Small intestine (tissue), 4 donors: Measurements from ENCODE around the gene MLH3. TPM values are rescaled to one million over a fixed set of nuclear protein-coding genes. Genes with fewer than 3 reads are reported as not detected.

Experiments used
- polyA plus RNA-seq, 4 donors: library from polyadenylated mRNA; stranded (reverse) in 3 of 4; unstranded in 1 of 4; fragments of 200-250 nt in 3 of 4; fragments of 120-200 nt in 1 of 4; gene quantifications; one replicate each; pipeline versions ENCODE4 v1.2.1 to v1.2.3, GENCODE V29; 2013
- donor health status: healthy with polysubstance abuse.
- donor health status: Bipolar disorder and iron deficiency.
- donor health status: healthy.

Gene MLH3
- polyA plus RNA-seq, 4 donors, result 13.9 to 23.7 (median 17.6) TPM

Other genes starting within 250 kb of the MLH3 start
- gene PROX2, start 175.3 kb downstream of the MLH3 start, polyA plus RNA-seq, result 1 to 10 TPM in 1 of 4 donors, not detected in 3; 1.1 TPM
- gene DLST, start 169.6 kb downstream of the MLH3 start, polyA plus RNA-seq, result 100 to 1,000 TPM in 2 of 4 donors, 10 to 100 TPM in 2; 94.2 to 110 (median 97.8) TPM
- 1 to 10 TPM; 1.8 to 3.5 (median 3.0) TPM for gene RPS6KL1, start 128.2 kb downstream of the MLH3 start, polyA plus RNA-seq
- 10 to 100 TPM in 2 of 4 donors, 1 to 10 TPM in 2; 1.6 to 14.0 (median 6.9) TPM for gene PGF, start 95.9 kb downstream of the MLH3 start, polyA plus RNA-seq
- 10 to 100 TPM; 36.2 to 50.8 (median 44.8) TPM for gene EIF2B2, start 48.5 kb downstream of the MLH3 start, polyA plus RNA-seq
- 10 to 100 TPM; 15.9 to 27.1 (median 22.6) TPM for gene ACYP1, start 12.6 kb upstream of the MLH3 start, polyA plus RNA-seq
- 10 to 100 TPM in 1 of 4 donors, 1 to 10 TPM in 3; 3.4 to 15.9 (median 6.1) TPM for gene ZC2HC1C, start 18.2 kb upstream of the MLH3 start, polyA plus RNA-seq
- gene NEK9, start 75.6 kb upstream of the MLH3 start, polyA plus RNA-seq, result 10 to 100 TPM; 14.9 to 66.5 (median 25.2) TPM
- 100 to 1,000 TPM in 2 of 4 donors, 10 to 100 TPM in 2; 26.4 to 260 (median 135) TPM for gene TMED10, start 125.1 kb upstream of the MLH3 start, polyA plus RNA-seq
- gene FOS, start 227.4 kb upstream of the MLH3 start, polyA plus RNA-seq, result 1,000 to 10,000 TPM in 1 of 4 donors, 100 to 1,000 TPM in 2, 10 to 100 TPM in 1; 71.6 to 1,102 (median 240) TPM